Hypothalamus (tissue), 51 donors: ENCODE results near the gene OR10V1.
"Not testable (repeated sequence)": the region's sequence is repeated elsewhere in the genome, so short reads cannot be mapped to it uniquely, and the experiment has no call there.

ENCODE experiments used
- DNase-seq, 51 donors: peaks; one replicate each; lab custom pipeline; 2025; lab: John Stamatoyannopoulos, UW

Gene OR10V1

DNA sequence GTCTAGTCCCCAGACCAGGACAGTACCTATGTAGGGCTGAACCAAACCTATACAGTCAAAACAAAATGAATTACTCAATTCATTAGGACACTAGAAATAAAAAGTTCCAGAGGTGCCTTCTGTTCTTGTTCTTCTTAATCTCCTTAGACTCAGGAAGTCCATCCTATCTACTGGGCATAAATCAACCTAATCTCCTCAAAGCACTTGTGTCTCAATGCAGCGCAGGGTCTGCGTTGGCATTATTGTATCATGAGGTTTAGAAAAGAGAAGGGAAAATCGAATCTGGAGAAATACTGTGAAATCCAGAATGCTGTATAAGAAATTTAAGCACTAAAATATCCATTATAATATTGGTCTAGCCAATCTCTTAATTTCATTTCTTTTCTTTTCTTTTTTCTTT lies 2.4 kb upstream of the OR10V1 start:
- no peak for DNase-seq

DNA sequence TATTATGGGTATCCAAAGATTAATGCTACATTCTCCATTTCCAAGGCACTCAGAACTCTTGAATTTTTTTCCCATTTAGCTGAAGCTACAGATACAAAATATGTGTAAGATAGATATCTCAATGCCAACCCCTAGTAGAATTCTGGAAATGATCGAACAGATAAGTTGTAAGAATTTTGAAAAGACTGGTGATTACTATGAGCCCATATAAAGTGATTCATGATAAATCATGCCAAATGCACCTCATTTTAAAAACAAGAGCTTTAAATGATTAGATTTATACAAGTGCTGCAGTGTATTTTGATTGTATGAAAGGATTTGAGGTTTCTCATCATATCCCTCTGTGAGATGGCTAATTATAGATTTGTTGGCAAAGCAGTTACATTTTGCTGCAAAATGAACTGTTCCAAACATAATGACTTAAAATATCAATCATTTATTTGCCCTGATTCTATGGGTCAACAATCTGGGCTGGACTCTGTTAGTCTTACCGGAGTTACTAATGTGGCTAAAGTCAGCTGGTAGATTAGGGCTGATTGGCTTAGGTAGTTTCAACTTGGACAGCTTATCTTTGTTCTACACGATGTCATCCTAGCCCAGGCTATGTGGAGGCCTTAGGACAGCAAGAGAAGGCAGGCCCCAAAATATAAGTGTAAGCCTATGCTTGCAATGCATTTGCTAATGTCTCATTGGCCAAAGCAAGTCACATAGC lies 3.4 kb downstream of the OR10V1 start:
- no peak for DNase-seq

DNA sequence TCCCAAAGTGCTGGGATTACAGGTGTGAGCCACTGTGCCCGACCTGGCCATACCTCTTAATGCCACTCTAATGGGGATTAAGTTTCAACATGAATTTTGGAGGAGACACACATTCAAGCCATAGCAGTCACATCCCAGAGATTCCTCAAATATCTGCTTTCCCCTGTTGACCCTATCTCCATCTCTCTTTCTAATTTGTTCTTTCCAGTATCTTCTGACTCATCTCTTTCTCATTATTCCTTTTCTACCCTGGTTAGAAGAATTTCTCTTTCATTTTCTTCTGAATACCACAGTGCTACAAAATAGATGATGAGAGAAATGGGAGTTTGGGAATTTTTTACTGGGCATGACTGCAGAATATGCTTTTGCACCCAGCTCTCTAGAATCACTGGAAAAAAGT lies 5.1 kb downstream of the OR10V1 start:
- DNase-seq, result no peak

DNA sequence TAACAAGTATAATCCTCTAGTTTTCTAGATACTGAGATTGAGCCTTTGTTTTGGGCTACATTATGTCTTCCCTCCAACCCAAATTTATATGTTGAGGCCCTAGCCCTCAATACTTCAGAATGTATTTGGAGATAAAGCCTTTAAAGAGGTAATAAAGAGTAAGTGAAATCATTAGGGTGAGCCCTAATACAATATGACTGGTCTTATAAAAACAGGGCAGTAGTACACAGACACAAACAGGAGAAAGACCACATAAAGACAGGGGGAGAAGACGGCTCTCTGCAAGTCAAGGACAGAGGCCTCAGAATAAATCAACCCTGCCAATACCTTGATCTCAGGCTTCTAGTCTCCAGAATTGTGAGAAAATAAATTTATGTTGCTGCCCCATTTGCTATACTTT lies 6.3 kb downstream of the OR10V1 start:
- DNase-seq, result no peak

DNA sequence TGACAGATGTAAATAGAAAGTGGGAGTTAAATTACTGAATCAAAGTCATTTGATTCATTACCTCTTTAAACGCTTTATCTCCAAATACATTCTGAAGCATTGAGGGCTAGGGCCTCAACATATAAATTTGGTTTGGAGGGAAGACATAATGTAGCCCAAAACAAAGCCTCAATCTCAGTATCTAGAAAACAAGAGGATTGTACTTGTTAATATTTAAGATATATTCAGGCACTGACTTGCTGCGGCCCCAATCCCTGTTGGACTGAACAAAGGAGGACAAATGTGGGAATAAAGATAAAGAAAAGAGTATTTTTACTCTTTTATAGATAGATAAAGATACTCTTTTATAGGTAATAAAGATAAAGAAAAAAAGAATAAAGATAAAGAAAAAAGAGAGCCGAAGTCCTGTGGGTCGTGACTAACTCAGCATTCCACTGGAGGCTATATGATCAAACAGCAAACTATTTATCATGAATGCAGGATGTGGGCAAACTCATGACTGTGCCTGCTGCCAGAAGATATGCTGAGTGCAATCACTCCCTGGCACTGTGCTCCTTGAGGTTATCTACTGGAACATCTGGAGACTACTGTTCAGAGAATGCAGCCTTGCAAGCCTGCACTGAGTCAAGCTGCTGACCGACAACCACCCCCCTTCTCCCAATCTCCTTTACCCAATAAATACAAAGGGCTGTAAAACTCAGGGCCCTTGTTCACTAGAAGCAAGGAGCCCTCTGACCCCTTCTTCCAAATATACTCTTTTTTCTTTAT lies 6.9 kb downstream of the OR10V1 start:
- DNase-seq, result no peak

DNA sequence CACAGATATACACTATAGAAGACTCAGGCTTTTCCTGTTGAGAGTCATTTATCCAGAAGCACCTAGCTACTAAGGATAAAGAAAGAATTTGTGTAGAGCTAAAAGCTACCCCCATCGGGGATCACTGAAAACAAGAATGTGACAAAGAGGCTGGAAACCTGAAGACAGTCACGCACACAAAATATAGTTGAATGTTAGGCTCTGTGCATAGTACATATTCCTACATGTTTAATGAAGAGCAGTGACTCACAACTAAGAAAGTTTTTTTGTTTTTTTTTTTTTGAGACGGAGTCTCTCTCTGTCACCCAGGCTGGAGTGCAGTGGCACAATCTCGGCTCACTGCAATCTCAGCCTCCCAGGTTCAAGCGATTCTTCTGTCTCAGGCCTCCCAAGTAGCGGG lies 8.4 kb downstream of the OR10V1 start:
- DNase-seq, result no peak

DNA sequence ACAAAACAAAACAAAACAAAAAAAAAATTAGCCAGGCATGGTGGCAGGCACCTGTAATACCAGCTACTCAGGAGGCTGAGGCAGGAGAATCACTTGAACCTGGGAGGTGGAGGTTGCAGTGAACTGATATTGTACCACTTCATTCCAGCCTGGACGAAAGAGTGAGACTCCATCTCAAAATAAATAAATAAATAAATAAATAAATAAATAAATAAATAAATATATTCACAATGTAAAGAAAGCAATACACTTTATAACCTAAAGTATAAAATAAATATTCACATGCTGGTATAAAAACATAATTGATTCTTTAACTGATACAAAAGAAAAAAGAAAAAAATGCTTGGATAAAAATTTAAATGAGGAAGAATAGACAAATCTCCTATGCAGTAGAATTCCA lies 10.1 kb downstream of the OR10V1 start:
- not testable (repeated sequence) for DNase-seq

DNA sequence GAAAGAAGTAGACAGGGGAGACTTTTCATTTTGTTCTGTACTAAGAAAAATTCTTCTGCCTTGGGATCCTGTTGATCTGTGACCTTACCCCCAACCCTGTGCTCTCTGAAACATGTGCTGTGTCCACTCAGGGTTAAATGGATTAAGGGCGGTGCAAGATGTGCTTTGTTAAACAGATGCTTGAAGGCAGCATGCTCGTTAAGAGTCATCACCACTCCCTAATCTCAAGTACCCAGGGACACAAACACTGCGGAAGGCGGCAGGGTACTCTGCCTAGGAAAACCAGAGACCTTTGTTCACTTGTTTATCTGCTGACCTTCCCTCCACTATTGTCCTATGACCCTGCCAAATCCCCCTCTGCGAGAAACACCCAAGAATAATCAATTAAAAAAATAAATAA lies 13.5 kb downstream of the OR10V1 start:
- not testable (repeated sequence) for DNase-seq

DNA sequence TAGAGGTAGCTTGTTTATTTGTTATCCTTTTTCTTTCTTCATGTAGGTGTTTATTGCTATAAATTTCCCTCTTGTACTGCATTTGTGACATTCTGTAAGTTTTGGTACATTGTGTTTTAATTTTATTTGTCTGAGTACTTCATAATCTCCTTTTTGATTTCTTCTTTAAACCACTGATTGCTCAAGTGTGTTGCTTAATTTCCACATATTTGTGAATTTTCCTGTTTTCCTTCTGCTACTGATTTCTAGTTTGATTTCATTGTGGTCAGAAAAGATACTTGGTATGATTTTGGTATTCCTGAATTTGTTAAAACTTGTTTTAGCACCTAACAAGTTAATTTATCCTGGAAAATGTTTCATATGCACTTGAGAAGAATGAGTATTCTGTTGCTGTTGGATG lies 15.1 kb downstream of the OR10V1 start:
- DNase-seq, result no peak

DNA sequence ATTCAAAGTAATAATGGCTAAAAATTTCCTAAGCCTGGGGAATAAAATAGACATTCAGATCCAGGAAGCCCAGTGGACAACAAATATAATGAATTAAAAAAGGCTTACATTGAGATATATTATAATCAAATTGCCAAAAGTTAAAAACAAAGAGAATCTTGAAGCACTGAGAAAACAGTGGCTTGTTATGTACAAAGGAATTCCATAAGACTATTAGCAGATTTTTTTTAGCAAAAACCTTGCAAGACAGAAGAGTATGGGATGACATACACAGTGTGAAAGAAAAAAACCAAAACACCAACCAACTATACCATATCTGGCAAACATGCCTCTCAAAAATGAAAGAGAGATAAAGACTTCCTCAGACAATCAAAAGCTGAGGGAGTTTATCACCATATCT lies 20.7 kb downstream of the OR10V1 start:
- DNase-seq, result no peak

DNA sequence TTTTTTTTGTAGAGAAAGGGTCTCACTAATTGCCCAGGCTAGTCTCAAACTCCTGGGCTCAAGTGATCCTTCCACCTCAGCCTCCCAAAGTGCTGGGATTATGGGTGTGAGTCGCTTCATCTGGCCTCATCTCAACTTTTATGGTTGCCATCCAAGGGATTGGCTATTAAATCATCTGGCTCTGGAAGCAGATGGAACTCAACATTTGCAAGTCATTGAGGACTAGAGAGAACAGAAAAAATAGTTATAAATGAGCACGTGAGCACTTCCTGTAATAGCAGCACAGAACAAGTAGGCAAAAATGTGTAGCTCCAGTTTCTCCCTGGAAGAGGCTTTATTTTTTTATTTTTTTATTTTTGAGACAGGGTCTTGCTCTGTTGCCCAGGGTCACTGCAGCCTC lies 22.5 kb downstream of the OR10V1 start:
- no peak for DNase-seq

DNA sequence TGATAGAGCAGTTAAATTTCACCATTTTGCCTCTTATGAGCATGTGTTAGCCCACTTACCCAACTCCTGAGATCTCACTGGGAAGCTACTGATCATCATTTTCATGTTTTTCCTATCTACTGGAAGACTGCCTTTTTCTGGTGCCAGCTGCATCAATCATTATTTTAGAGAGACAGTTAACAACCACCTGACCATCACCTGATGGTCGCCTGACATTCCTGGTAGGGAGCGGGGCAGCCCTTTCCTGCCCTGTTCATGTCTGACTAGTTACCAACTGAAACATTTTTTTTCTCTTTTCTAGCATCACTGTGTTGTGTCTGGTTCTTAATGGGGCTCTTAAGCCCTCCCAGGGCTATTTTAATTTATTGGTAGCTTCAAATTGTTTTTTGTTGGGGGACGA lies 24.6 kb downstream of the OR10V1 start:
- DNase-seq, result no peak

DNA sequence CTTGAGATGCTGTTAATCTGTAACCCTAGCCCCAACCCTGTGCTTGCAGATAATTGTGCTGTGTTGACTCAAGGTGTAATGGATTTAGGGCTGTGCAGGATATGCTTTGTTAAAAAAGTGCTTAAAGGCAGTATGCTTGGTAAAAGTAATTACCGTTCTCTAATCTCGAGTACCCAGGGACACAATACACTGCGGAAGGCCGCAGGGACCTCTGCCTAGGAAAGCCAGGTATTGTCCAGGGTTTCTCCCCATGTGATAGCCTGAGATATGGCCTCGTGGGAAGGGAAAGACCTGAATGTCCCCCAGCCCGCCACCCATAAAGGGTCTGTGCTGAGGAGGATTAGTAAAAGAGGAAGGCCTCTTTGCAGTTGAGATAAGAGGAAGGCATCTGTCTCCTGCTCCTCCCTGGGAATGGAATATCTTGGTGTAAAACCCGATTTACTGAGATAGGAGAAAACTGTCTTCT lies 32.4 kb downstream of the OR10V1 start:
- DNase-seq, result not testable (repeated sequence)

DNA sequence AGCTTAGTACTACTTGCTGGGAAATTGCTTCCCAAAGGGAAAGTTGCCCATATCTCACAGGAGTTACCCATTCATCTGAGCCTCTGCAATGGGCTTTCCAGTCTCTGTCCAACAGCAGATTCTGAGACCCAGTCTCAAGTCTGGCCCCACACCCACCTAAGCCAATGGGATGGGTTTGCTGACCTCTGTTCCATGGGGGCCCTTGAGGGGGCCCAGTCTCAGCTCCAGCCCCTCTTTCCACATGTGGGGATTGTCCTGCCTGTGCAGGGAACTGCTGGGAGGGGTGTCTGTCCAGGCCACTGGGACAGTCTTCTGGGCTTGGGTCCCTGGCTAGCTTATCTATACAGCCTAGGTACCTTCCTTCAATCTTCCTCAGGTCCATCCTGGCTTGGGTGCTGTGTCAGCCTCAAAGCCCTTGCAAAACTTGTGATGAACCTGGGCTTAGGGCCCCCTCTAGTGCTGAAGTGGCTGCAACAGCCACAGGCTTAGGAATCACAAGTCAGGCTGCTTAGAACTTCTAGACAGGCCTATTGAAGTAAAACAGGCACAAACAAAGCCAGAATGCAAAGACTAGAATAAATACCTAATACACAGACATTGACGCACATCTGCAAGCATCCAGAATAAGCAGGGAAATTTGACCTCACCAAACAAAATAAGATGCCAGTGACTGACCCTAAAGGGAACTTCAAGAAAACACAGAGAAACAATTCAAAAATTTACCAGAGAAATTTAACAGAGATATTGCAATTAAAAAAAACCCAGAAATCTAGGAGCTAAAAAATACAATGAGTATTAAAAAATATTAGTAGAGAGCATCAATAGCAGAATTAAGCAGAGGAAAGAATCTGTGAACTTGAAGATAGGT lies 33.1 kb downstream of the OR10V1 start:
- peak in 12 of 51 donors; percentile 1 to 31 (median 10) for DNase-seq

DNA sequence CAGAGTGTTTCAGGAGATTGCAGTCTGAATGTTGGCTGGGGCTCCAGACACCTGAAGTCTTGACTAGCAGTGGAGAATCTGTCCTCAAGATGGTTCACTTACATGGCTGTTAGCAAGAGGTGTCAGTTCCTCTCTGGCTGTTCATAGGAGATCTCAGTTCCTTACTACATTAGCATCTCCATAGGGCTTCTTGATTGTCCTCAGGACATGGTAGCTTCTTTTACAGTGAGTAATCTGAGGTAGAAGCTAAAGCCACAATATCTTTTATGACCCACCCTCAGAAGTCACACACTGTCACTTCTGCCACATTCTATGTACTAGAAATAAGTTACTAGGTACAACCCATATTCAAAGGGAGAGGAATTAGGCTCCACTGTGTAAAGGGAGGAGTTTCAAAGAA lies 34.3 kb downstream of the OR10V1 start:
- DNase-seq, result no peak

DNA sequence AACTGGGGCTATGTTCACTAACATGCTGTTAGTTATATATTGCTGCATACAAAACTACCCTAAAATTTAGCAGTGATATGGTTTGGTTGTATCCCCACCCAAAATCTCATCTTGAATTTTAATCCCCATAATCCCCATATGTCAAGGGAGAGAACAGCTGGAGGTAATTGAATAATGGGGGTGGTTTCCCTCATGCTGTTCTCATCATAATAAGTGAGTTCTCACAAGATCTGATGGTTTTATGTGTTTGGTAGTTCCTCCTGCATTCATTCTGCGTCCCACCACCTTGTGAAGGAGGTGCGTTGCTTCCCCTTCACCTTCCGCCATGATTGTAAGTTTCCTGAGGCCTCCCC lies 34.9 kb downstream of the OR10V1 start:
- DNase-seq, result no peak

DNA sequence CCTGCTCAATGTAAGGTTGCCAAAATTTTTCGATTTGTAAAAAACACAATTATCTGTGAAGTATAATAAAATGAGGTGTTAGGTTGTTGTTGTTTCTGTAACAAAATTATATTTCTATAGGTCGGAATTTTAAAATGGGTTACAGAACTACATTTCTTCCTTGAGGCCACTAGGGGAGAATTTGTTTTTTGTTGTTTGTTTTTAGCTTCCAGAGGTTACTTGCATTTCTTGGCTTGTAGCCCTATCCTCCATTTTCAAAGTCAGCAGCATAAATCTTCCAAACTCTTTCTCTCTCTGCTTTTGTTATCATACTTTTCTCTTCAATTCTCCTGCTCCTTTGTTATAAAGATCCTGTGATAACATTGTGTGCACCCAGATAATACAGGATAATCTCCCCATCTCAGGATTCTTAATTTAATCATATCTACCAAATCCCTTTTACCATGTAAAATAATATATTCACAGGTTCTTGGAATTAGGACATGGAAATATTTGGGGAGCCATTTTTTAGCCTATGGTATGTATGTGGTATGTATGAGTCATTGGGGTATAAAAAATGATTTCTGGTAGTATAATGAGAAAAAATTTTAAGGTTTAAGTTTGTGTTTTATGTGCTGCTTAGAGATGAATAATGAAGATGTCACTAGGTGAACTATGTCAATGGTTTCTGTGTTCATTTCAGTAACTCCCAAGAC lies 35.4 kb downstream of the OR10V1 start:
- DNase-seq, result no peak

DNA sequence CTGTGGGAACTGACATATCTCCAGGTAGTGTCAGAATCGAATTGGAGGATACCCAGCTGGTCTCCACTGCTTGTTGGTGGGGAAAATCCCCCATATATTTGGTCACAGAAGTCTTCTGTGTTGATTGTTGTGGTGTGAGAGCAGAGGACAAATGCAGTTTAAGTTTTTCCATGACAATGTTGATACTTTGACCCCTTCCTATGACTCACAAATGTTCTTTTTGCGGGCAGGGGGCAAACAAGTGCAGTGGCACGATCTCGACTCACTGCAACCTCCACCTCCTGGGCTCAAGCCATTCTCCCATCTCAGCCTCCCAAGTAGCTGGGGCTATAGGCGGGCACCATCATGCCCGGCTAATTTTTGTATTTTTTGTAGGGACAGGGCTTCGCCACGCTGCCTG lies 37.4 kb downstream of the OR10V1 start:
- no peak for DNase-seq

DNA sequence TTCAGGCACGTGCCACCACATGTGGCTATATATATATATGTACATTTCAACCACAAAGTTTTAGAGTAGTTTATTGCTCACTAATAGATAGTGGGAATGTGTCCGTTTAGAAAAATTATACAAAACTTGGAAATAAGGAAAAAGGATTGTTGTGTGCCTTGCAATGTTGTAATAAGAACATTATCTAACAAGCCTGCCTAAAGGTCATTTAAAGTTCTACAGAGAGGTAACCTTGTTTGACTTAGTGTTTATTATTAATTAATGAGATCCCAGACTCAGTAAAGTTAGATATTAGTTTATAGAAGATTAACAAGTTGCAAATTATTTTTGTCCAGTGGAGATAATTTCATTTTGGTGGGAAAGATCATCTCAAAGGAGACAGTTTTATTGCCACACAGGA lies 39.4 kb downstream of the OR10V1 start:
- no peak for DNase-seq

DNA sequence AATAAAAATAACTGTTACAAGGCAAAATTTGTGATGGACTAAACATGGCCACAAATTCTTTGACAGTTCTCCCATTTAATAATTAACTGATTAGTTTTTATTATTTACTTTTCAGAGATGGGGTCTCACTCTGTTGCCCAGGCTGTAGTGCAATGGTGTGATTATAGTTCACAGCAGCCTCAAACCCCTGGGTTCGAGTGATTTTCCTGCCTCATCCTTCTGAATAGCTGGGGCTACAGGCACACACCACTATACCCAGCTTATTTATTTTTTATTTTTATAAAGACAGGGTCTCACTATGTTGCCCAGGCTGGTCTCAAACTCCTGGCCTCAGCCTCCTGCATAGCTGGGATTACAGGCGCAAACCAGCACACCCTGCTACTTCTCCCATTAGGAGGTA lies 40.4 kb downstream of the OR10V1 start:
- no peak for DNase-seq

DNA sequence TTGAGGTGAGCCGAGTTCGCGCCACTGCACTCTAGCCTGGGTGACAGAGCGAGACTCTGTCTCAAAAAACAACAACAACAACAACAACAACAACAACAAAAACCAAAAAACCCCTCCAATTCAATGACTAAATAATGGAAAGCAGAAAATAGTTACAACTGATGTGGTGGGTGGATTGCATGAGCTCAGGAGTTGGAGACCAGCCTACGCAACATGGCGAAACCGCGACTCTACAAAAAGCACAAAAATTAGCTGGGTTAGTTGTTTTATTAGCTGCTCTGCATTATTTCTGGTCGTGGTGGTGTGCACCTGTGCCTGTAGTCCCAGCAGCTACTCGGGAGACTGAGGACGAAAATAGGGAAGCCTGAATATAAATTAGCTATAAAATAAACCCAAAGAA lies 42.2 kb downstream of the OR10V1 start:
- DNase-seq, result no peak
